ENCODE measurements around the gene JAZF1.

Gene JAZF1

GRCh38 chr7:27963056-27963455 is 217.5 kb downstream of the JAZF1 start:
- Histone ChIP-seq H3K36me3 (no peaks in the 10 kb centered on the region), H3K4me3 (ENCODE audit: low read depth in 1 of 2, low read length in 1 of 2) (no peak overlapping the region), H3K4me1 (ENCODE audit: control insufficient read depth in 1 of 2, insufficient read depth in 1 of 2, low read depth in 1 of 2, low read length in 1 of 2) (no peaks in the 10 kb centered on the region), H3K9me3 (no peaks in the 10 kb centered on the region), H3K27ac (no peak overlapping the region), H3K27me3 (no peaks in the 10 kb centered on the region)
- no peak for TF ChIP-seq CTCF (IDR thresholded peaks at IDR 0.05)

- TF ChIP-seq CTCF (IDR thresholded peaks at IDR 0.05): no peak
- Histone ChIP-seq H3K27me3 (no peaks in the 10 kb centered on the region), H3K9me3 (no peaks in the 10 kb centered on the region), H3K4me3 (ENCODE audit: low read depth in 1 of 2, low read length in 1 of 2) (no peak overlapping the region), H3K4me1 (ENCODE audit: control insufficient read depth in 1 of 2, insufficient read depth in 1 of 2, low read depth in 1 of 2, low read length in 1 of 2) (no peaks in the 10 kb centered on the region), H3K36me3 (no peaks in the 10 kb centered on the region), H3K27ac (no peak overlapping the region)
Measured at GRCh38 chr7:27962273-27962672, 218.3 kb downstream of the JAZF1 start.

DNA sequence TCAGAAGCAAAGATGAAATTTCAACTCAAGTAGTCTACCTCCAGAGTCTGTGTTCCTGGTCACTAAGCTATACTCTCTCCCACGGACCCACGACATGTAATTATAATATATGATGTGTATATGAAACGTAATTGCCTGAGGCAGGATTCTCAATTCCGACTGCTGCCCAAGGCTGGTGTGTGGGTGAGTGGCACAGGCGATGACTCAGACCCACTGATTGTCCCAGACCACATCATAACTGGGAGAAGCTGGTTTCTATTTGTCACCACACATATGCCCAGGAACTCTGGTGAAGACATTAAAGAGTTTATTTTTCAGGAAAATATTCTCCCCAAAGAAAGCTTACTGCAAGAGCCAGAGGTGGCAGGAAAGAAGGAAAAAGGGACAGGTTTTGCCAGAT is 219.3 kb downstream of the JAZF1 start:
- H3K27ac ChIP-seq: no peak overlapping the region
- TF ChIP-seq CTCF (IDR thresholded peaks at IDR 0.05): no peak

DNA sequence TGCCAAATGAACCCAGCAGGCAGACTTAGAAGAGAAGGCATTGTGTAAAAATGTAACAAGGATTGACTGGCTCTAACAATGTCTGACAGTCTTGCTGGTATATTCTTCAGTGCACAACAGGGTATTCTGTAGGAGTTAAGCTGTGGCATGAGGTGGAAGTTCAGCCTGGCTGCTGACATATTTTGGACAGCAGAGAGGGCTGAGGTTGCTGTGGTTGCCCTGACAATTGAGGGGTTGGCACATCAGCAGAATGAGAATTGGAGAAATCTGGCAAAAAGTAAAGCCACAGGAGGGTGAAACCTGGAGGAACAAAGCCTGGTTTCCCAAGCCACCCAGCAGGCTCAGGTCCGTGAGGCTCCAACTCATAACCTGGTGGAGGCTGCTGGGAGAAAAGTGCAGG is 220.2 kb downstream of the JAZF1 start:
- Histone ChIP-seq H3K36me3 (no peaks in the 10 kb centered on the region), H3K9me3 (no peaks in the 10 kb centered on the region), H3K4me1 (ENCODE audit: control insufficient read depth in 1 of 2, insufficient read depth in 1 of 2, low read depth in 1 of 2, low read length in 1 of 2) (no peaks in the 10 kb centered on the region), H3K27me3 (no peaks in the 10 kb centered on the region), H3K4me3 (ENCODE audit: low read depth in 1 of 2, low read length in 1 of 2) (no peak overlapping the region), H3K27ac (no peak overlapping the region)
- no peak for TF ChIP-seq CTCF (IDR thresholded peaks at IDR 0.05)

More for the DNA sequence above, 219.3 kb downstream of the JAZF1 start:
- H3K4me1 ChIP-seq (ENCODE audit: control insufficient read depth in 1 of 2, insufficient read depth in 1 of 2, low read depth in 1 of 2, low read length in 1 of 2): no peaks in the 10 kb centered on the region
- no peaks in the 10 kb centered on the region for H3K27me3 ChIP-seq
- H3K36me3 ChIP-seq: no peaks in the 10 kb centered on the region
- H3K4me3 ChIP-seq (ENCODE audit: low read depth in 1 of 2, low read length in 1 of 2): no peak overlapping the region
- no peaks in the 10 kb centered on the region for H3K9me3 ChIP-seq

DNA sequence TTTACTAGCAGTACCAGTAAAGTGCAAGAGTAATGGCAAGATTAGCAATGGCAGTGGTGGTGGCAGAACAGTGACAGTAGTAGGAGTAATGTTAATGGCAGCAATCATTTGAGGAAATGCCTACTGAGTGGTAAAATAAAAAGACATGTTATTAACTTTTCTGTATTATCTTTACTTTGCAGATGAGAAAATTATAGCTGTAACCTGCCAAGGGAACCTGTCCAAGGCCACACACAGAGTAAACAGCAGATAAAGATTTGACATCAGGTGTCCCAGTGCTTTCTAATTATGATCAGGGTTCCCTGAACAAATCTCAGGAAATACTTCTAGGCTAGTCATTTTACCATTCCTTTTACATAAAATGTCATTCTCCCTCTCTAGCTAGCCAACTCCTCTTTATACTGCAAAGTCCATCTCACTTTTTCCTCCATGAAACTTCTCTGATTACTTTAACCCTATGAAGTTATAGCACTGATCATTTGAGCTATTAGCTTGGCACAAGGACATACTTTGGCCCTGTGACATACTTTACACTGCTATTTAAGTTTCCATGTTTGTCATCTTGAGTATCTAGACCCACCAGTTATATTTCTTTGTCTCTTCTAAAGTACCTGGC is 221.6 kb downstream of the JAZF1 start:
- Histone ChIP-seq H3K4me1 (ENCODE audit: control insufficient read depth in 1 of 2, insufficient read depth in 1 of 2, low read depth in 1 of 2, low read length in 1 of 2) (no peaks in the 10 kb centered on the region), H3K36me3 (no peaks in the 10 kb centered on the region), H3K4me3 (ENCODE audit: low read depth in 1 of 2, low read length in 1 of 2) (no peak overlapping the region), H3K9me3 (no peaks in the 10 kb centered on the region), H3K27me3 (no peaks in the 10 kb centered on the region), H3K27ac (no peak overlapping the region)
- TF ChIP-seq CTCF (IDR thresholded peaks at IDR 0.05): no peak

DNA sequence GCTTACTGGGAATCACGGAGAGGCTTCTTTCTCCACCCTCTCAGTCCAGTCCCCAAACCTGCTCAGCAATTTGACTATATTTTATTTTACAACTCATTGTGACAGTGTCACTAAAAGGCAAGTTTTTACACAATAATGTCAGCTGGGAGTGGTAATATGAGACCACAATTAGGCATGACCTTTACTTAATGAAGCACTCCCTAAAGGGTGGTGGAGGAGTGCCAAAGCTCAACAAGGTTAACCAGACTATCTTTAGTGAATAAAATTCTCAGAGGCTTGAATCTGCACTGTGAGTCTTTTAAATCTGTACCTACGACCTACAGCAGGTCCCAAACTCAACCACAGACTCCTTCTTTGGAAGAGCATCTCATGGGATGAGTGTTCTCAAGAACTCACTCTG is 225.0 kb downstream of the JAZF1 start:
- no peak overlapping the region for H3K4me3 ChIP-seq (ENCODE audit: low read depth in 1 of 2, low read length in 1 of 2)
- no peaks in the 10 kb centered on the region for H3K4me1 ChIP-seq (ENCODE audit: control insufficient read depth in 1 of 2, insufficient read depth in 1 of 2, low read depth in 1 of 2, low read length in 1 of 2)
- H3K27ac ChIP-seq: no peak overlapping the region
- no peak for TF ChIP-seq CTCF (IDR thresholded peaks at IDR 0.05)
- no peaks in the 10 kb centered on the region for H3K36me3 ChIP-seq
- H3K9me3 ChIP-seq: no peaks in the 10 kb centered on the region
- no peaks in the 10 kb centered on the region for H3K27me3 ChIP-seq
